Coronary artery (tissue), 2 donors: ENCODE results near the gene DTX4.

ENCODE experiments used
- DNase-seq: peaks from one replicate; pipeline ENCODE4 v3.0.0-alpha.2; 2017; ENCODE audit warnings: low spot score
- H3K27ac ChIP-seq, 2 donors: fragments of 200-600 bp; sonication (generic); one replicate each; pipeline ENCODE4 v1.5.1; 2016 to 2019
- H3K4me3 ChIP-seq: fragments of 200-600 bp; sonication (generic); 2 replicates; pipeline ENCODE4 v1.5.1; 2016; ENCODE audit warnings: mild to moderate bottlenecking, moderate library complexity
- CTCF ChIP-seq: fragments of 200-600 bp; sonication (generic); IDR thresholded peaks from one replicate; pipeline ENCODE4 v1.5.1; 2019; ENCODE audit warnings: antibody characterized with exemption

The DTX4 gene

GRCh38 chr11:59186130-59186594 is 14.2 kb downstream of the DTX4 start:
- DNase-seq: no peak
- no peak for TF ChIP-seq CTCF
- no peak overlapping the region for H3K4me3 ChIP-seq
- H3K27ac ChIP-seq: peak overlapping the region in 1 of 2 donors; percentile 41

- Histone ChIP-seq H3K27ac (peak overlapping the region in 1 of 2 donors; percentile 41), H3K4me3 (no peak overlapping the region)
- no peak for TF ChIP-seq CTCF
- DNase-seq: no peak
These were observed 15.1 kb downstream of the DTX4 start for GRCh38 chr11:59187035-59187434.

GRCh38 chr11:59187587-59187986 is 15.7 kb downstream of the DTX4 start:
- Histone ChIP-seq H3K27ac (peak overlapping the region in 1 of 2 donors; percentile 27), H3K4me3 (no peak overlapping the region)
- DNase-seq: no peak
- no peak for TF ChIP-seq CTCF

- no peak for DNase-seq
- Histone ChIP-seq H3K27ac (no peak overlapping the region), H3K4me3 (no peak overlapping the region)
- no peak for TF ChIP-seq CTCF
These were observed 17.0 kb downstream of the DTX4 start for GRCh38 chr11:59188954-59189353.

GRCh38 chr11:59189986-59190385 is 18.1 kb downstream of the DTX4 start:
- no peak for TF ChIP-seq CTCF
- no peak for DNase-seq
- H3K4me3 ChIP-seq: no peak overlapping the region
- peak overlapping the region in 1 of 2 donors; percentile 34 for H3K27ac ChIP-seq

GRCh38 chr11:59191095-59191494 is 19.2 kb downstream of the DTX4 start:
- no peak overlapping the region for H3K27ac ChIP-seq
- TF ChIP-seq CTCF: no peak
- H3K4me3 ChIP-seq: no peak overlapping the region
- DNase-seq: no peak

- Histone ChIP-seq H3K27ac (no peak overlapping the region), H3K4me3 (no peak overlapping the region)
- DNase-seq: no peak
- TF ChIP-seq CTCF: no peak
These were observed 20.0 kb downstream of the DTX4 start for GRCh38 chr11:59191890-59192289.
